EL (cell line): ENCODE measurements around the gene TMEM86B.

Experiments
- DNase-seq: peaks from one replicate; pipeline ENCODE4 v3.0.0-alpha.2; 2016

TMEM86B gene

DNA sequence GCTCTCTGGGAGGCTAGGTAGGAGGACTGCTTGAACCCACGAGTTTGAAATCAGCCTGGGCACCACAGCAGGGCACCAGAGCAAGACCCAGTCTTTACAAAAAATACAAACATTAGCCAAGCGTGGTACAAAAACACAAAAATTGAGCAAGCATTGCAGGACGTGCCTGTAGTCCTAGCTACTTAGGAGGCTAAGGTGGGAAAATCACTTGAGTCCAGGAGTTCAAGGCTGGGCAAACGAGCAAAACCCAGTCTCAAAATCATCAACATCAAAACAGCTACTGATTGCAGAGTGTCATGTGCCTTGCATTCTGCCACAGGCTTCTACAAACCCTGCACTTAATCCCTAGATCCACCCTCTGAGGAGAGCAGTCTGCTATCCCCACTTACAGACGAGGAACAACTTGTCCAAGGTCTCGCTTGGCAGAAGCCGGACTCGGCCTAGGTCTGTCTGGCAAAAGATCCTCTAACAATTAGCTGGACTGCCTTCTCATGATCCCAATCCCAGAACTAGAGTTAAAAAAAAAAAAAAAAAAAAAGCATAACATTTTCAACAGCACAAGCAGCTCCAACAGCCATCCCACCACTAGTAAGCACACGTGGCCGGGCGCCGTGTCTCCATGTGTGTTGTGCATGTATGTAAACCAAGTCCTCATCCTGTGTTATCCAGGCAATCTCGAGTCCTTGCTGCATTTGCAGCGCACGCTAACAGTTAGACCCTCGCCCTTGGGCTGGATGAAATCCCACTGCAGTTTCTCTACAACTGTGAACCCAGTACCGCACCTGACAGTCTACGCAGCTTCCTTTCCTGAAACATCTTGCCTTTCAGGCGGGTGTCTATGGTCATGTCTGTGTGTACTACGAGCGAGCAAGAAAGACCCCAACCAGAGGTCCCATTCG is 28.2 kb upstream of the TMEM86B start:
- DNase-seq: no peak

DNA sequence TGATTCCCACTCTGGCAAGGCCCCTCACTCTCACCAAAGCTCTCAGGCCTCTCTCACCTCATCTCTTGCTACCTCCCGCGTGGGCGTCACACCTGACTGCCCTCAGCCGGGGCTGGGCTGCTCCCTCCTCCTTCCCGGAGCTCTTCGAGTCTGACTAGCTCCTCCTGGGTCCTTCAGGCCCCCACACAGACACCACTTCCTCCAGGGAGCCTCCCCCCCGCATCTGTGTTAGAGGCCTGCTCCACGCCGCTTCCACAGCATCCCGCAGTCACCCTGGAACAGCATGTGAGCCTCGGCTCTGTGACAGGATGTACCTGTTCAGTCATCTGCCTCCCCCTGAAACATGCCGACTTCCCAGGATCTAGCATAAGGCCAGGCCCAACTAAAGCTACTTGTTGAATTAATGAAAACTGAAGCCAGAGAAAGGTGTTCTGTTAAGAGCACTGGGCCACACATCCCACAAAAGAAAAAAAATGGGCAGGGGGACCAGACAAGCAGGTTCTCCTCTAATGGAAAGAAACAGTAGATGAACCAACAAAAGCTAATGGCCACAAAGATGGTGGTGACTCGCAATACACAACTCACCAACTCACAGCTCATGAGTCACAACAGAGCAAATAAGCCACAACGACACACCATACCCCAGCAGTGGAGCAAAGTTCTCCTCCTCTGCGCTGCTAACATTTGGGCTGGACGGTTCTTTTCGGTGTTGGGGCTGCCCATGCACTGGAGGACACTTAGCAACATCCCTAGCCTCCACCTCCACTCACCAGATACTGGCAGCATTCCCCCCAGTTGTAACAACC is 27.3 kb upstream of the TMEM86B start:
- peak; percentile 47 for DNase-seq

DNA sequence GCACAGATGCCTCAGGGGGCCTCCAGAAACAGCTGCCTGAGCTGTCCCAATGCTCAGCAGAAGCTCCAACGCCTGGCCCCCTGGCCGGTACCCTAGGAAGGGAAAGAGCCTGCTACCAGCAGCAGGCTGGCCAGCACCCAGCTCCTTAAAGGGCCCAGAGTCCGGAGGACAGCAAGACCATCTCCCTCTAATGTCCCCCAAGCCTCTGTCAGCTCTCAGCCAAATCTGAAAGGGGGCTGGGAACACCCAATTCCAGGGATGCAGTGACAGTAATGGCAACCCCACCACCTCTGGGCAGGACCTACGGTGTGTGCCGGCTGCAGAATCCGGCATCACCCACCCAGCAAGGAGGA is 26.0 kb upstream of the TMEM86B start:
- no peak for DNase-seq

GRCh38 chr19:55253842-55254624 is 25.5 kb upstream of the TMEM86B start:
- no peak for DNase-seq

DNA sequence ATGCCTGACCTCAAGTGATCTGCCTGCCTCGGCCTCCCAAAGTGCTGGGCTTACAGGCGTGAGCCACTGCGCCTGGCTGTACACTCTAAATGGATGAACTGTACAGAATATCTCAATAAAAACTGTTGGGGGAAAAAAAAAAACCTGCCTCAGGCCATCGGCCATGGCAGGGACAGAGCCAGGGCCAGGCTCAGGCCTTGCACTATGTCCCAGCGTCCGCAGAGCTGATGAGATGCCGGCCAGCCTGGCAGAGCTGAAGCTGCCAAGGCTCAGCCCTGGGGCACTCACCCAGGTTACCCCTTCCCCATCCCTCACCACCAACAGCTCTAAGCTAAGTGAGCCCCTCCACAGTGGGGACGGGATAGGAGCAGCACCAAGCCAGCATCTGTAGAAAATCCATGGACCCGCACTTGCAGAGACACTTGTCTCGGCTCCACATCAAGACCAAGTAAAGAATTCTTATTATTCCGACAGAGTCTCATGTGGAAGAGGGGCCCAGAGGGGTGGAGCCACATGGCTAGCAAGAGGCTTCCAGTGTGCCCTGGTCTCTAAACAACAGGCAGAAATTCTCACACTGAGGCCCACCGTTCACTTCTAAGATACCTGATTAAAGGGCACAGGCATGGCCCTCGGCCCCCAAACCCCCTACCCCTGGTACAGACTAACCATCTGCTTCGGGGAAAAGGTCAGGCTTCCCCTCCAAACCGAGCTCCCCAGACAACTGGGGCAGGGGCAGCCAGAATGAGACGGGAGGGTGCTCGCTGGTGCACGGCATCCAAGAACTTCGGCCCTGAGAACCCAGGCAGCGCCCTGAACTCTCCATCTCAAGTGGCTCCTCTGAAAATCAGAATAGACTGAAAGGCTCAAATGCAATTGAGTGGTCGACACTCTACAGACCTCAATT is 24.4 kb upstream of the TMEM86B start:
- DNase-seq: no peak

DNA sequence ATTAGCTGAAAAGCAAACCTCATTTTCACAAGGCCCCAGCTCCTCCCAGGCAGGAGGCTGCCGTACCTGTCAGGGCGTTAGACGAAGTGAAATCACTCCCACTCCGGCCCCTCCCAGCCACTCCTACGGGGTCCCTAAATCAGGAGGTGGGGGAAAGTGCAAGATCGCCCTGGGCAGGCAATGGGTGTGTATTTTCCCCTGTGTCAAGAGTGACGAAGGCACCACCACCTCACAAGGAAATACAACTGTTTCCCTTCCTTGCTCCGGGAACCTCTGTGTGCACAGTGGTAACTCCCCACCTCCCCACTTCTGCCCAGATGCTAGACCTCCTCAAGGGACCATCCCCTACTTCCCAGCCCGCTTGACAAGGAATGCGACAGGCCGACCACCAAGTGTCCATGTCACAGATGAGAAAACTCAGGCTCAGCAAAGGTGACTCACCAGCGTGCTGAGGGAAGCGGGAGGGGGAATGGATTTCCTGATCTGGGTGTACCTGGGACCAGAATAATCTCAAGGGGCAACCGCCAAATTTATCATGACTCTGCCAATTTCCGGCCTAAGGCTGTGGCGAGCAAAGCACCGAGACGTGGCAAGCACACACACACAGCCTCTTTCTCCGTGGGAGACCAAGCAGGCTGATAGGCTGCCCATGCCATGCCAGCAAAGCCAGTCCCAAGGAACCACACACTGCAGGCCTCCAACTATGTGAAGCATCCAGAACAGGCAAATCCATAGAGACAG is 22.9 kb upstream of the TMEM86B start:
- DNase-seq: peak; percentile 26

DNA sequence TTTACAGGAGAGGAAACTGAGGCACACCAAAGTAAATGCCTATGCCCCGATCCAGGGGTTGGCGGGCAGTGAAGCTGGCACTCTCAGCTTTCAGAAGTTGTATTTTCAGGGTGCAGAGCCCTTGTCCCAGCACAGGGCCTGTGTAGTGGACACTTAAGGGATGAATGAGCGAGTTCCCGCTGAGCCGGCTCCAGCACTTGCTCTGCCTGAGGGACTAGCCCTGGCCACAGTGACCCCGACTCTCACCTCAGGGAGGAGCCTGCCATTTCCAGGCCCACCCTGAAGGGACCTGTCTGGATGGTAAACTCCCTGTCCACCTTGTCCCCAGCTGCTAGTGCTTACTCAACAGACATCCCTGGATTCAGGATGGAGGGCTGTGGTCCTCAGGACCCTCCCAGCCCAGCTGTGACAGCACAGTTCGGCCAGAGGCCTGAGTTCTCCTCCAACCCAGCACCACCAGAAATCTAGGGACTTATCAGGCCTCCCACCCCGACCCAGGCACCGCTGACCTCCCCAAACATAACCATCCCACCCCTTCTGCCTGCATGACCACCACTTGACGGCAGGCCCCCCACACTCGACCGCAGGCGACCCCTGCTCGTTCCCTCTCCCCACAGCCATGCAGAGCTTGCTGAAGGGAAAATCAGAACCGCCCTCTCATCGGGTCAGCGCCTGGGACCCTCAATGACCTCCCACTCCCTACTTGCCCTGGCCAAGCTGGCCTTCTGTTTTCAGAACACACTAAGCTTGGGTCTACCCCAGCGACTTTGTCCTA is 21.9 kb upstream of the TMEM86B start:
- DNase-seq: no peak

DNA sequence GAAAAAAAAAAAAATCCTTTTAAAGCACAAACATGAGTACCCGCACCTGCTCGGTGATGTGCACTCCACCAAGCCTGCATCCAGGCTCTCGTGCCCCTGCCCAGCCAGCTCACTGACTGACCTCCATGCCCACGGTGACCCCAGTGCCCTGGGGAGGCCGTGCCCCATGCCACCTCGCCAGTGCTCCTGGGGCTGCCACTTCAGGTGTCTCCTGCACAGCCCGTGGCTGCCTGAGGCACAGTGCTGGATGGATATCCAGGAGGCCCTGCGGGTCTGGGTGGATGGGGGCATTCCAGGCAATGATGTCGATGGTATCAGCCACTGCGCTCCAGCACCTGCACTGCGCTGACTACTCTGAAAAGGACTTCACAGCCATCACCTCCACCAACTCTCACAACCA is 21.3 kb upstream of the TMEM86B start:
- no peak for DNase-seq

DNA sequence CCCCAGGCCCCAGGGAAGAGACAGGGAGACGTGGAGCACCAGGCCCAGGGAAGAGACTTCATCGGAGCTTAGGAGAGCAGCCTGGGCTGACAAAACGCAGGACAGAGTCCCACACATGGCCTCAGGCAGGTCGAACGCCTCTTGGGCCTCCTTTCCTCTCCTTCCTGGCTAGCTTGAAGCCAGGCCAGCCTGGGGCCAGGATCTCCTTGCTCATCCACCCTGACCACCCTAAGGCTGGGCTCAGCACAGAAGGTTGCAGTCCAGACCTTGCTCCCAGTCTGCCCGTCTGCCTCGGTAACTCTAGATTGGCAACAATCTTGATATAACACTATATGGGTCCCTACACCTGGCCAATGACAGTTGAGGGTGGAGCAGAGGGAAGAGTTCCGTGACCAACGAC is 20.1 kb upstream of the TMEM86B start:
- no peak for DNase-seq

DNA sequence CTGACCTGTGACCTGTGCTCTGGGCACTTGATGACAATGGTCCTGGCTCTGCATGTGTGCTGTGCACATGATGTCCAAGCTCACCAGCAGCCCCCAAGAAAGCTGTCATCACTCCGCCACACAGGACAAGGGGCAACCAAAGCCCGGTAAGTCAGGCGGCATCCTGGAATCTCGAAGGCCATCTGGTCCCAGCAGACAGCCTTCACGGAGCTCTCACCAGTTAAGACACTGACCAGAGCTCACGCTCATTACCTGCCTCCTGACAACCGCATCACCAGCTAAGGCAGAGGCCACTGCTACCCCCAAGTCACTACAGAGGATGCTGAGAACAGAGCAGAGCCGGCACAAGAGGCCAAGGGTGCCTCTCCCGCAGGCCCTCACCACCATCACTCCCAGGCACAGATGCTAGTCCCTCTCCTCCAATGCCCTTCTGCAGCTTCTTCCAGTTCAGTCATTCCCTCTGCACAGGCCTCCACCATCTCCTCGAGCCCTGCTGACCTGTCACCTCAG is 19.7 kb upstream of the TMEM86B start:
- DNase-seq: no peak

- peak; percentile 30 for DNase-seq
Observed at GRCh38 chr19:55247621-55248099, 19.1 kb upstream of the TMEM86B start.

DNA sequence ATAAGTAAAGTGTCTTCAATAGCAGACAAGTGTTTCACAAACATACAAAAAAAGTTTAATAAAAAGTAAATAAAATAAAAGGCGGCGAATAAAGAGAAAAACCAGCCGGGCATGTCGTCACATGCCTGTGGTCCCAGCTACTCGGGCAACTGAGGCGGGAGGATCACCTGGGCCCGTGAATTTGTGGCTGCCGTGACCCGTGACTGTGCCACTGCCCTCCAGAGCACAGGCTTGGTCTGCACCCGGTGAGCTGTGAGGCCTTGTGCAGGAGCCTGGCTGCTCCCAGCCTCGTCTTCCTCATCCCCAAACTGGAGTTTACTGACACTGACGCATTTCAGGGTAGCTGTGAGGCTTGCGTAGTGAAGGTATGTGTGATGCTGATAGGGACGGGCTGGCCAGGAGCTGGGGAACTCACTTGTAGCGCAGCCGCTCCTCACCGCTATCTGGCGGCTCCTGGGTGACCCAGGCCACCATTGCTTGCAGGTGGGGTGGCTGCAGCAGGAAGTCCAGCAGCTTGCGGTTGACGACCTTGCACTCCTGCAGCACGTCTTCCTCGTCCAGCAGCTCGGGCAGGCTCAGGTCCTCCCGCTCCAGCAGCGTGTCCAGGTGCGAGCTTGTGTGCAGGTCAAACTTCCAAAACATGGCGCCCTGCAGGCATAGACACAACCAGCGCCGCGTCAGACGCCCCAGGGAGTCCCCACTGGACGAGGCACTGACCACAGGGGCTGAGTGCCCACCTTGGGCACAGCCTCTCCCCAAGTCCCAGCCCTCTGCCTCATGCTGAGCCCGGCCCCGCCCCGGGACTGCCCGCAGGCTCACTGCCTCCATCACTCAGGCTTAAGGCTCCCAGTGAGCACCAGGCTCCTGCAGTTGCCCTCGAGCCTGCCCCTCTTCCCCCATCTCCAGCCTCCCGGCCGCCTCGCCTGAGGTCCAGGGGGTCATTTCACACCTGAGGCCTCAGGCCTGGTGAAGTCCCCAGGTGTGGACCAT is 18.2 kb upstream of the TMEM86B start:
- no peak for DNase-seq

GRCh38 chr19:55245236-55245904 is 16.8 kb upstream of the TMEM86B start:
- no peak for DNase-seq

DNA sequence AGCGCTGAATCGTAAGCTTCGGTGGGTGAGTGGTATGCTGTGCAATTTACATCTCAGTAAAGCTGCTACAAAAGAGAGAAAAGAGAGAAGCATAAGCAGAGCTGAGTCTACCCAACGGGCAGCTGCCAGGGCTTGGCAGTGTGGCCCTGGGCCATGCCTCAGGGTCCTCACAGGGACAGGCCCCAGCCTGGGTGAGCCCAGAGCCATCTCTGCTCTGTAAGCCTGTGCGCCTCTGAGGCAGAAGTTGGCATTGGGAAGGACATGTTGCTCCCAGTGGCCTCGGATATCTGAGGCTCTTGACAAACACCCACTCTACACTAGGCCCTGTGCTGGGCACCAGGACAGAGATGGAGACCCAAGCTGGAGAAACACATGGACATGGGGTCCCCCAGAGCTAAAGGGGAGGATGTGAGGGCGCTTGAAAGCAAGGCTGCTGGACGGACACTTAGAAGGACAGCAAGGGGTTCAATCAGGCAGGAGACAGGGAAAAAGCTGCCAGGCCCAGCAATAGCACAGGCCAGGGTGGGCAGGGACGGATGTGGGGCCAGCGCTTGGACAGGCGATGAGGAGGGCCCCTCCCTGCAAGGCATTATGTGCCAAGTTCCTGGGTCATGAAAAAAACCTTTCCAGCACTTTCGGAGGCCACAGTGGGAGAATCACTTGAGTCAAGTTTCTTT is 15.6 kb upstream of the TMEM86B start:
- no peak for DNase-seq

DNA sequence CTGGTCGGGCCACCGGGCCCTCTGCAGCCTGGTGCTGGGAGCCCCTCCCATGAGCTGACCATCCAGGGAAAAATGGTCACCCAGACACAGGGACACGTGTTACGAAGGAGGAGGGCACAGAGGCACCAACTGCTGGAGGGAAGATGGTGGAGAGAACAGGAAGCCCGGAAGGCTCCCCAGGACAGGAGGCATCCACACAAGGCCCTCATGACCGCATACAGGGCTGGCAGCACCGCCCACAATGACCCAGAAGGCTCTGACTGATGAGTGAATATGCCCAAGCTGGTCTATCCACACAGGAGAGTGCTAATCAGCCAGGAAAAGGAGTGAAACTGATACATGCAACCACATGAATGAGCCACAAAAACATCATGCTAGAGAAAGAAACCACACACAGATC is 14.0 kb upstream of the TMEM86B start:
- no peak for DNase-seq

GRCh38 chr19:55241935-55242464 is 13.4 kb upstream of the TMEM86B start:
- no peak for DNase-seq

DNA sequence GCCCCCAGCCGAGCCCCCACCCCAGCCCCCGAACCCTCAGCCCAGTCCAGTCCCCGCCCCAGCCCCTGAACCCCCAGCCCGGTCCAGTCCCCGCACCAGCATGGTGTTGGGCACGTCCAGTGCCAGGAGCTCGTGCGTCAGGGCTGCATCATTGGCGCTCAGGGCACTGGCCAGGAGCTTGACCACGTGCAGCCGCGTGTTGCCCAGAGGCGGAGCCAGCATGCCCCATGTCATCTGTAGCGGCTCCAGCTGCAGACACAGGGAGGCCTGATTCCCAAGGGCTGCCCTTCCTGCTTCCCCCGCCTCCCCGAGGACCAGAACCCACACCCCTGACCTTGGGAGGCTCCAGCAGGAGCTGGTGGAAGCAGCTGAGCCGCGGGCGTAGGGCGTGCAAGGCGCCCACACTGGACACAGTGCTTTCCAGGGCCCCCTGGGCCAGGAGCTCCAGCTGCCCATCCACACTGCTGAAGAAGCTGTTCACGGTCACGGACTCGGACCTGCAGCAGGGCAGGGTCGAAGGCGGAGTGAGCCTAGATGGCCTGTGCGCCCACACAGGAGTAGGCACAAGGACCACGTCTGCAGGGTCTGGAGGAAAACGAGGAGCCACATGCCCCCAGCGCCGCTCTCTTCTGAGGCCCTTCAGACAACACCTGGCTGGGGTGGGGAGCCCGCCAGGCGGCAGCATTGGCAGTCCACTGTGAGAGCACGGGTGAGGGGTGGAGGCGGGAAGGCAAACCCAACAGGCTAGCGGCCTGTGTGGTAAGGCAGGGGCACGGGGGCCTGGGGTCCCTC is 12.8 kb upstream of the TMEM86B start:
- DNase-seq: no peak
